Trophoblast cell (in vitro differentiated cells and primary cell): ENCODE results near the gene UBE2G1.

Experiments used
- DNase-seq, 2 donors: peaks; one replicate each; pipeline ENCODE4 v3.0.0-alpha.2; 2016
- H2AFZ ChIP-seq: 2 replicates; pipeline ENCODE4 v1.6.1; 2013; ENCODE audit warnings: low read length, moderate library complexity, mild to moderate bottlenecking; ENCODE audit not compliant: insufficient read depth, poor library complexity
- H2AK5ac ChIP-seq: 2 replicates; pipeline ENCODE4 v1.6.1; 2013; ENCODE audit warnings: mild to moderate bottlenecking, low read length
- H2BK120ac ChIP-seq: 2 replicates; pipeline ENCODE4 v1.6.1; 2013; ENCODE audit warnings: low read length, mild to moderate bottlenecking, moderate library complexity; ENCODE audit not compliant: insufficient read depth, poor library complexity
- H2BK12ac ChIP-seq: 2 replicates; pipeline ENCODE4 v1.6.1; 2013; ENCODE audit warnings: mild to moderate bottlenecking, low read length, moderate library complexity
- H2BK5ac ChIP-seq: 2 replicates; pipeline ENCODE4 v1.6.1; 2013; ENCODE audit warnings: low read length, low read depth, moderate library complexity, mild to moderate bottlenecking; ENCODE audit not compliant: poor library complexity
- H3K14ac ChIP-seq: 2 replicates; pipeline ENCODE4 v1.6.1; 2013; ENCODE audit warnings: mild to moderate bottlenecking, low read length
- H3K18ac ChIP-seq: 2 replicates; pipeline ENCODE4 v1.6.1; 2013; ENCODE audit warnings: mild to moderate bottlenecking, low read length
- H3K23ac ChIP-seq: 2 replicates; pipeline ENCODE4 v1.6.1; 2013; ENCODE audit warnings: low read length
- H3K27ac ChIP-seq: 2 replicates; pipeline ENCODE4 v1.5.1; 2013; ENCODE audit warnings: low read depth, mild to moderate bottlenecking, inconsistent platforms, low read length, moderate library complexity
- H3K27me3 ChIP-seq: 2 replicates; pipeline ENCODE4 v1.6.1; 2013; ENCODE audit warnings: inconsistent platforms, mild to moderate bottlenecking, low read length, moderate library complexity; ENCODE audit not compliant: insufficient read depth
- H3K36me3 ChIP-seq, 2 experiments: 1 replicate in 1 of 2; 2 replicates in 1 of 2; pipeline ENCODE4 v1.6.1; 2013; ENCODE audit warnings: low read length in 2 of 2, mild to moderate bottlenecking in 2 of 2, moderate library complexity in 1 of 2; ENCODE audit not compliant: insufficient read depth in 2 of 2, control insufficient read depth in 1 of 2
- H3K4ac ChIP-seq: 2 replicates; pipeline ENCODE4 v1.6.1; 2013; ENCODE audit warnings: low read depth, mild to moderate bottlenecking, low read length, moderate library complexity
- H3K4me1 ChIP-seq, 2 experiments: 1 replicate in 1 of 2; 2 replicates in 1 of 2; pipeline ENCODE4 v1.6.1; 2013; ENCODE audit warnings: low read length in 2 of 2, mild to moderate bottlenecking in 2 of 2, moderate library complexity in 1 of 2; ENCODE audit not compliant: insufficient read depth in 2 of 2, control insufficient read depth in 1 of 2
- H3K4me2 ChIP-seq: 2 replicates; pipeline ENCODE4 v1.6.1; 2013; ENCODE audit warnings: inconsistent platforms, mild to moderate bottlenecking, low read length, moderate library complexity
- H3K4me3 ChIP-seq: 2 replicates; pipeline ENCODE4 v1.5.1; 2013; ENCODE audit warnings: mild to moderate bottlenecking, low read depth, low read length, inconsistent platforms
- H3K79me1 ChIP-seq: one replicate; pipeline ENCODE4 v1.6.1; 2013; ENCODE audit warnings: low read length
- H3K79me2 ChIP-seq: 2 replicates; pipeline ENCODE4 v1.6.1; 2013; ENCODE audit warnings: low read length, mild to moderate bottlenecking; ENCODE audit not compliant: control insufficient read depth, insufficient read depth, poor library complexity
- H3K9ac ChIP-seq: 2 replicates; pipeline ENCODE4 v1.6.1; 2013; ENCODE audit warnings: mild to moderate bottlenecking, low read length
- H3K9me3 ChIP-seq: 2 replicates; pipeline ENCODE4 v1.6.1; 2013; ENCODE audit warnings: low read depth, mild to moderate bottlenecking, control low read depth, inconsistent platforms, low read length; ENCODE audit not compliant: insufficient read depth
- H4K12ac ChIP-seq: 2 replicates; pipeline ENCODE4 v1.6.1; 2013; ENCODE audit warnings: low read depth, mild to moderate bottlenecking, low read length, moderate library complexity
- H4K8ac ChIP-seq: 2 replicates; pipeline ENCODE4 v1.6.1; 2013; ENCODE audit warnings: low read depth, mild to moderate bottlenecking, low read length, moderate library complexity
- H4K91ac ChIP-seq: one replicate; pipeline ENCODE4 v1.6.1; 2013; ENCODE audit warnings: low read depth, mild to moderate bottlenecking, low read length, moderate library complexity
- WGBS: extraction: QIAGEN DNeasy Blood & Tissue Kit; methylation state at CpG from one replicate; pipeline ENCODE4 v1.1.7; 2013; ENCODE audit warnings: missing lambda C conversion rate; ENCODE audit not compliant: insufficient read length, insufficient coverage; ENCODE audit errors: extremely low coverage; 5-methylcytosine and 5-hydroxymethylcytosine counted together

Gene UBE2G1

GRCh38 chr17:4393806-4394205 is 27.3 kb upstream of the UBE2G1 start:
- Histone ChIP-seq H2BK5ac (peak overlapping the region; percentile 37), H3K79me1 (peaks cover 17% of the 10 kb centered on the region), H4K91ac (peak overlapping the region; percentile 82), H3K36me3 (no peaks in the 10 kb centered on the region), H3K79me2 (peaks cover 2% of the 10 kb centered on the region), H3K14ac (peak overlapping the region; percentile 49), H4K8ac (peak overlapping the region; percentile 78), H2BK12ac (peak overlapping the region; percentile 80), H3K18ac (peak overlapping the region; percentile 37), H3K4me1 (peaks cover 26 to 27% of the 10 kb centered on the region in 2 experiments), H3K4me2 (peak overlapping the region; percentile 29), H4K12ac (no peak overlapping the region), H3K4ac (peak overlapping the region; percentile 39), H2AFZ (peak overlapping the region; percentile 32), H3K4me3 (no peak overlapping the region), H3K27ac (peak overlapping the region; percentile 85), H3K9ac (no peak overlapping the region), H3K27me3 (no peaks in the 10 kb centered on the region), H2BK120ac (peak overlapping the region; percentile 54), H2AK5ac (peak overlapping the region; percentile 56), H3K9me3 (no peaks in the 10 kb centered on the region), H3K23ac (no peak overlapping the region)
- no peak for DNase-seq
- WGBS: no CpG with 5 or more reads among the region's 7 CpGs

GRCh38 chr17:4389079-4389478 is 22.6 kb upstream of the UBE2G1 start:
- peak in 1 of 2 donors; percentile 59 for DNase-seq
- H3K14ac ChIP-seq: no peak overlapping the region
- peak overlapping the region; percentile 53 for H4K8ac ChIP-seq
- WGBS: no CpG with 5 or more reads among the region's 8 CpGs
- peaks cover 7 to 8% of the 10 kb centered on the region in 2 experiments for H3K4me1 ChIP-seq
- H3K18ac ChIP-seq: no peak overlapping the region
- H3K23ac ChIP-seq: no peak overlapping the region
- H3K9ac ChIP-seq: no peak overlapping the region
- H4K91ac ChIP-seq: no peak overlapping the region
- H3K27me3 ChIP-seq: no peaks in the 10 kb centered on the region
- H3K36me3 ChIP-seq: no peaks in the 10 kb centered on the region
- H3K4me3 ChIP-seq: no peak overlapping the region
- no peak overlapping the region for H2AK5ac ChIP-seq
- no peak overlapping the region for H3K27ac ChIP-seq
- no peak overlapping the region for H4K12ac ChIP-seq
- H3K79me1 ChIP-seq: peaks cover 4% of the 10 kb centered on the region
- H2BK12ac ChIP-seq: no peak overlapping the region
- no peaks in the 10 kb centered on the region for H3K9me3 ChIP-seq
- no peak overlapping the region for H2AFZ ChIP-seq
- peaks cover 2% of the 10 kb centered on the region for H3K79me2 ChIP-seq
- H3K4ac ChIP-seq: no peak overlapping the region
- H3K4me2 ChIP-seq: no peak overlapping the region
- no peak overlapping the region for H2BK120ac ChIP-seq
- no peak overlapping the region for H2BK5ac ChIP-seq

- no peaks in the 10 kb centered on the region for H3K79me2 ChIP-seq
- H3K79me1 ChIP-seq: no peaks in the 10 kb centered on the region
- no peak overlapping the region for H3K14ac ChIP-seq
- no peak overlapping the region for H2BK120ac ChIP-seq
- DNase-seq: no peak
- H3K36me3 ChIP-seq: no peaks in the 10 kb centered on the region
- H3K4me3 ChIP-seq: no peak overlapping the region
- WGBS: no CpG with 5 or more reads among the region's 5 CpGs
- no peak overlapping the region for H2BK5ac ChIP-seq
- H3K9me3 ChIP-seq: no peaks in the 10 kb centered on the region
- no peak overlapping the region for H4K12ac ChIP-seq
- peaks cover 0 to 2% of the 10 kb centered on the region in 2 experiments for H3K4me1 ChIP-seq
- no peak overlapping the region for H2AFZ ChIP-seq
- no peaks in the 10 kb centered on the region for H3K27me3 ChIP-seq
- no peak overlapping the region for H3K4me2 ChIP-seq
- no peak overlapping the region for H3K9ac ChIP-seq
- no peak overlapping the region for H3K18ac ChIP-seq
- no peak overlapping the region for H4K8ac ChIP-seq
- no peak overlapping the region for H3K27ac ChIP-seq
- H4K91ac ChIP-seq: no peak overlapping the region
- no peak overlapping the region for H2AK5ac ChIP-seq
- no peak overlapping the region for H2BK12ac ChIP-seq
- H3K23ac ChIP-seq: no peak overlapping the region
- no peak overlapping the region for H3K4ac ChIP-seq
Measured at GRCh38 chr17:4387137-4387536, 20.7 kb upstream of the UBE2G1 start.

- no peaks in the 10 kb centered on the region for H3K36me3 ChIP-seq
- WGBS: no CpG with 5 or more reads among the region's 2 CpGs
Measured at GRCh38 chr17:4386406-4386805, 19.9 kb upstream of the UBE2G1 start.

More at GRCh38 chr17:4386406-4386805, 19.9 kb upstream of the UBE2G1 start:
- H3K14ac ChIP-seq: no peak overlapping the region
- H3K23ac ChIP-seq: no peak overlapping the region
- no peaks in the 10 kb centered on the region for H3K79me2 ChIP-seq
- H3K4ac ChIP-seq: no peak overlapping the region
- H3K18ac ChIP-seq: no peak overlapping the region
- DNase-seq: peak in 1 of 2 donors; percentile 67
- no peak overlapping the region for H4K91ac ChIP-seq
- H3K27ac ChIP-seq: no peak overlapping the region
- H3K9ac ChIP-seq: no peak overlapping the region
- H3K9me3 ChIP-seq: no peaks in the 10 kb centered on the region
- H2AK5ac ChIP-seq: no peak overlapping the region
- no peaks in the 10 kb centered on the region for H3K27me3 ChIP-seq
- H2BK5ac ChIP-seq: no peak overlapping the region
- H4K8ac ChIP-seq: no peak overlapping the region
- H2AFZ ChIP-seq: no peak overlapping the region
- H4K12ac ChIP-seq: no peak overlapping the region
- H2BK120ac ChIP-seq: no peak overlapping the region
- H2BK12ac ChIP-seq: no peak overlapping the region
- no peak overlapping the region for H3K4me2 ChIP-seq
- H3K4me3 ChIP-seq: no peak overlapping the region
- no peaks in the 10 kb centered on the region for H3K79me1 ChIP-seq
- peaks cover 0 to 2% of the 10 kb centered on the region in 2 experiments for H3K4me1 ChIP-seq
